IMR-90 (cell line): ENCODE data around the gene PLXNA3. TPM values are rescaled to one million over a fixed set of nuclear protein-coding genes. Genes with fewer than 3 reads are reported as not detected.

ENCODE experiments used
- ATAC-seq: fragments of 200-7000 bp; cut with Tn5 transposase; 2 replicates; pipeline ENCODE4 v1.9.1; 2020; ENCODE audit warnings: low read depth, mild to moderate bottlenecking, moderate library complexity
- BruUV-seq: library from RNA; stranded (reverse); fragments of 400-500 nt; replicated peaks from 2 replicates; lab custom pipeline; 2021; lab: Mats Ljungman, UMichigan
- CTCF ChIA-PET: fragments of 300-600 bp; formaldehyde crosslinking; extraction: SDS; loops from one replicate; lab custom pipeline; 2021; ENCODE audit warnings: antibody characterized with exemption; lab: Yijun Ruan, JAX
- POLR2A ChIA-PET: fragments of 300-600 bp; sonication (Branson Sonifier 250); formaldehyde crosslinking; loops from one replicate; lab custom pipeline; 2022; ENCODE audit warnings: antibody characterized with exemption; ENCODE audit not compliant: unreplicated experiment; lab: Charles Lee
- DNase-seq: peaks from one replicate; pipeline ENCODE4 v3.0.0; 2013
- H2AFZ ChIP-seq: replicated peaks from 2 replicates; pipeline ENCODE3; 2013; ENCODE audit warnings: low read length, mild to moderate bottlenecking; ENCODE audit not compliant: poor library complexity
- H2AK5ac ChIP-seq: 2 replicates; pipeline ENCODE4 v1.6.1; 2013; ENCODE audit warnings: low read depth, low read length, inconsistent platforms
- H2AK9ac ChIP-seq: replicated peaks from 2 replicates; pipeline ENCODE3; 2013; ENCODE audit warnings: mild to moderate bottlenecking, low read depth, low read length, moderate library complexity; ENCODE audit not compliant: poor library complexity
- H2BK120ac ChIP-seq: 2 replicates; pipeline ENCODE4 v1.6.1; 2013; ENCODE audit warnings: low read depth, low read length, inconsistent platforms
- H2BK15ac ChIP-seq: 3 replicates; pipeline ENCODE4 v1.6.1; 2013; ENCODE audit warnings: low read depth, low read length, inconsistent platforms
- H2BK20ac ChIP-seq: 2 replicates; pipeline ENCODE4 v1.6.1; 2013; ENCODE audit warnings: low read depth, mild to moderate bottlenecking, inconsistent platforms, low read length, moderate library complexity
- H2BK5ac ChIP-seq: 2 replicates; pipeline ENCODE4 v1.6.1; 2013; ENCODE audit warnings: mild to moderate bottlenecking, low read depth, low read length, inconsistent platforms; ENCODE audit not compliant: poor library complexity, severe bottlenecking
- H3K14ac ChIP-seq: replicated peaks from 2 replicates; pipeline ENCODE4 v1.6.1; 2013; ENCODE audit warnings: low read depth, low read length, inconsistent platforms
- H3K18ac ChIP-seq: 2 replicates; pipeline ENCODE4 v1.6.1; 2013; ENCODE audit warnings: low read depth, low read length, control low read depth
- H3K23ac ChIP-seq: 2 replicates; pipeline ENCODE4 v1.6.1; 2013; ENCODE audit warnings: low read depth, low read length, inconsistent platforms
- H3K27ac ChIP-seq: 2 replicates; pipeline ENCODE4 v1.5.1; 2013; ENCODE audit warnings: mild to moderate bottlenecking, control low read depth, low read length; ENCODE audit not compliant: insufficient read depth
- H3K27me3 ChIP-seq: 2 replicates; pipeline ENCODE4 v1.6.1; 2013; ENCODE audit warnings: low read length; ENCODE audit not compliant: control insufficient read depth, insufficient read depth
- H3K36me3 ChIP-seq: 2 replicates; pipeline ENCODE4 v1.6.1; 2013; ENCODE audit warnings: low read length, mixed read lengths; ENCODE audit not compliant: control insufficient read depth, insufficient read depth
- H3K4ac ChIP-seq: 2 replicates; pipeline ENCODE4 v1.6.1; 2013; ENCODE audit warnings: low read depth, low read length, inconsistent platforms
- H3K4me1 ChIP-seq: 2 replicates; pipeline ENCODE4 v1.6.1; 2013; ENCODE audit warnings: low read length, mixed read lengths; ENCODE audit not compliant: control insufficient read depth, insufficient read depth
- H3K4me2 ChIP-seq: 2 replicates; pipeline ENCODE4 v1.6.1; 2013; ENCODE audit warnings: low read depth, mild to moderate bottlenecking, control low read depth, low read length, moderate library complexity
- H3K4me3 ChIP-seq: 2 replicates; pipeline ENCODE4 v1.5.1; 2013; ENCODE audit warnings: low read depth, mild to moderate bottlenecking, control low read depth, low read length, moderate library complexity; ENCODE audit not compliant: insufficient read depth
- H3K56ac ChIP-seq: 2 replicates; pipeline ENCODE4 v1.6.1; 2013; ENCODE audit warnings: low read length, inconsistent platforms; ENCODE audit not compliant: insufficient read depth; ENCODE audit errors: extremely low read depth
- H3K79me1 ChIP-seq, 2 experiments: 2 replicates each; pipeline ENCODE4 v1.6.1; 2013; ENCODE audit warnings: low read length in 2 of 2, inconsistent platforms in 1 of 2, low read depth in 1 of 2
- H3K9ac ChIP-seq: 2 replicates; pipeline ENCODE4 v1.6.1; 2013; ENCODE audit warnings: low read depth, low read length, control low read depth
- H3K9me1 ChIP-seq: 2 replicates; pipeline ENCODE4 v1.6.1; 2013; ENCODE audit warnings: low read length, inconsistent platforms; ENCODE audit not compliant: insufficient read depth
- H3K9me3 ChIP-seq: 2 replicates; pipeline ENCODE4 v1.6.1; 2013; ENCODE audit warnings: low read length; ENCODE audit not compliant: control insufficient read depth, insufficient read depth
- H4K20me1 ChIP-seq: 2 replicates; pipeline ENCODE4 v1.6.1; 2013; ENCODE audit warnings: low read length, inconsistent platforms; ENCODE audit not compliant: insufficient read depth
- H4K5ac ChIP-seq: 2 replicates; pipeline ENCODE4 v1.6.1; 2013; ENCODE audit warnings: mild to moderate bottlenecking, low read depth, low read length, control low read depth
- H4K8ac ChIP-seq, 2 experiments: 2 replicates each; pipeline ENCODE4 v1.6.1; 2013; ENCODE audit warnings: low read depth in 2 of 2, low read length in 2 of 2, control low read depth in 1 of 2, inconsistent platforms in 1 of 2
- H4K91ac ChIP-seq: 2 replicates; pipeline ENCODE4 v1.6.1; 2013; ENCODE audit warnings: low read depth, low read length, inconsistent platforms; ENCODE audit not compliant: insufficient read depth
- CEBPB ChIP-seq: IDR thresholded peaks from 2 replicates; pipeline ENCODE4 v1.6.1; 2012; ENCODE audit warnings: low read depth, low read length, improper control_type of control experiment
- MAFK ChIP-seq: IDR thresholded peaks from 2 replicates; pipeline ENCODE4 v1.6.1; 2012; ENCODE audit warnings: low read depth, low read length, improper control_type of control experiment
- MXI1 ChIP-seq: IDR thresholded peaks from 2 replicates; pipeline ENCODE4 v1.6.1; 2012; ENCODE audit warnings: low read depth, mild to moderate bottlenecking, low read length, moderate library complexity, borderline replicate concordance
- NFE2L2 ChIP-seq: fragments of 150-350 bp; IDR thresholded peaks from 2 replicates; pipeline ENCODE4 v1.6.1; 2016; ENCODE audit warnings: low read depth, mild to moderate bottlenecking, low read length
- POLR2A ChIP-seq: IDR thresholded peaks from 2 replicates; pipeline ENCODE4 v1.6.1; 2012; ENCODE audit warnings: mild to moderate bottlenecking, low read depth, low read length
- RCOR1 ChIP-seq: IDR thresholded peaks from 2 replicates; pipeline ENCODE4 v1.6.1; 2012; ENCODE audit warnings: mild to moderate bottlenecking, low read length, improper control_type of control experiment; ENCODE audit not compliant: insufficient replicate concordance
- RFX5 ChIP-seq: IDR thresholded peaks from 2 replicates; pipeline ENCODE4 v1.8.0; 2012; ENCODE audit warnings: low read depth, mild to moderate bottlenecking, low read length, moderate library complexity
- SMC3 ChIP-seq: fragments of 150-350 bp; IDR thresholded peaks from 2 replicates; pipeline ENCODE4 v1.6.1; 2016; ENCODE audit warnings: low read depth, mild to moderate bottlenecking, antibody characterized with exemption, low read length, moderate library complexity
- WGBS, 2 experiments: methylation state at CpG; one replicate each; pipeline versions ENCODE4 v1.1.5 to v1.1.7; 2013; ENCODE audit warnings: missing lambda C conversion rate in 2 of 2; ENCODE audit not compliant: insufficient read length in 1 of 2; ENCODE audit errors: extremely low coverage in 2 of 2; 5-methylcytosine and 5-hydroxymethylcytosine counted together
- dilution Hi-C: fragments of 300-500 bp; cut with HindIII; formaldehyde crosslinking; loops from one replicate; pipeline ENCODE4 v1.14.3; 2018; ENCODE audit warnings: low sequenced_read_pairs; ENCODE audit not compliant: unreplicated experiment
- in situ Hi-C: fragments of 300-500 bp; cut with MboI; formaldehyde crosslinking; loops from 3 replicates; pipeline ENCODE4 v1.14.3; 2019; ENCODE audit warnings: low sequenced_read_pairs, inconsistent platforms, mixed read lengths
- intact Hi-C: fragments of 100-400 bp; cut with micrococcal nuclease; formaldehyde crosslinking; loops from 2 replicates; pipeline ENCODE4 v1.10.0; 2022
- polyA plus RNA-seq, 3 experiments: library from polyadenylated mRNA; depleted of rRNA; stranded (reverse); fragments of >200 nt; gene quantifications; 2 replicates each; pipeline ENCODE4 v1.2.3, GENCODE V29; 2012; ENCODE audit warnings: low replicate concordance in 1 of 3
- total RNA-seq: library from RNA; depleted of rRNA; stranded (reverse); fragments of >200 nt; gene quantifications from 2 replicates; pipeline ENCODE4 v1.2.3, GENCODE V29; 2012

PLXNA3 gene
- total and polyA plus RNA-seq, 2 of the 4 experiments (the other 2 are of a cell fraction), result 4.3 to 111 TPM

DNA sequence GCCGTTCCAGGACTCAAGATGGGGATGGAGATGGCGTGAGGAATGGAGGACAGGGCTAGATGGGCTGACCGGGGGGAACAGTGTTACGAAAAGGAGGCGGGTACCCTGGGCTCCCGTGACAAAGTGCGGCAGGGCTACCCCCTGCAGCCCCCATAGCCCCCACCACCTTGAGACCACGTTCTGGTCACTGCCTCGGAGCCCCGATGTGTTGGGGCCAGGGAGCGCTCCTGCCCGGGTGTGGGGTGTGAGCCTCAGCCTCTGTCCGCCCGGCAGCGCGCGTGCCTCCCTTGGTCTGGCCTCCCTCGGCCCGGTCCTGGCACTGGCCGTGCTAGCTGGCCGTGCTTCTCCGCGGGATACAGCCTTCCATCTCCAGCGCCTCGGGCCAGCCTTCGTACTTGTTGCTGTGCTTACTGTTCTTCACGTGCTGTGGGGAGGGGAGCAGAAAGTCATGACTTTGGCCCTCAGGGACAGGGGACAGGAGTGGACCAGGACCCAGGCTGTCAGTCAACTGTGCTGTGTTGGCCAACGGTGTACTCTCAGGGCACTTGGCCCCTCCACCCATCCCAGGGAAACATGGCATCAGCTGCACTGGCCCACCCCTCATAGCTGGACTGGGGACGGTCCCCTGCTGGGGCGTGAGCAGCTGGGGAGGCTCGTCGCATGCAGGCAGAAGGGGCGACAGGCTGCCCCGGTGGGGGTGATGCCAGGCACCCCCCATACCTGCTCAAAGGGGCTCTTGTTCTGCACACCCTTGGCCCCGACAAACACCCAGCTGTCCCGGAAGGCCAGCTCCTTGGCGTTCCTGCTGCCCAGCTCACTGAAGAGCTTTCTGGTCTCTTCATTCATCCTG lies 48.6 kb downstream of the PLXNA3 start:
- peaks cover 2% of the 10 kb centered on the region; the same call in 1 of the 2 replicates for H3K4me1 ChIP-seq
- WGBS, 2 experiments, result 97% methylated on average over 9 of the region's 37 CpGs; no CpG with 5 or more reads in 1 of the 2 experiments
- peaks cover 10% of the 10 kb centered on the region; the same call in 1 of the 2 replicates for H3K36me3 ChIP-seq
- no peaks in the 10 kb centered on the region; a peak in 1 of 4 replicates for H3K79me1 ChIP-seq
- H3K4me3 ChIP-seq, result no peak overlapping the region
- BruUV-seq, result no TSS peak
- H3K56ac ChIP-seq, result no peak overlapping the region
- no peak overlapping the region for H3K18ac ChIP-seq
- H3K9me1 ChIP-seq, result peaks cover 4% of the 10 kb centered on the region; the same call in 1 of the 2 replicates
- no peak overlapping the region for H2AK5ac ChIP-seq
- no peak for ATAC-seq
- H2BK5ac ChIP-seq, result no peak overlapping the region
- H4K8ac ChIP-seq, result no peak overlapping the region
- TF ChIP-seq SMC3, result no peak
- TF ChIP-seq RCOR1, result no peak
- TF ChIP-seq POLR2A, result no peak
- no peak for TF ChIP-seq MXI1
- TF ChIP-seq NFE2L2, result no peak
- TF ChIP-seq MAFK, result no peak
- TF ChIP-seq CEBPB, result no peak
- TF ChIP-seq RFX5, result no peak
- H2BK120ac ChIP-seq, result no peak overlapping the region
- no peak overlapping the region for H3K27ac ChIP-seq
- H4K20me1 ChIP-seq, result no peaks in the 10 kb centered on the region
- CTCF ChIA-PET, result no interaction called here
- H2BK20ac ChIP-seq, result no peak overlapping the region
- no peak overlapping the region for H3K9ac ChIP-seq
- dilution Hi-C loops (no loop called here), in situ Hi-C loops (no loop called here), intact Hi-C loops (no loop called here)
- no peaks in the 10 kb centered on the region for H3K27me3 ChIP-seq
- H2AK9ac ChIP-seq, result no peak overlapping the region
- no peak overlapping the region for H3K14ac ChIP-seq
- no peak overlapping the region for H2BK15ac ChIP-seq
- no peak overlapping the region for H3K4ac ChIP-seq
- no peak overlapping the region for H3K23ac ChIP-seq
- H2AFZ ChIP-seq, result peak overlapping the region; percentile 21
- DNase-seq, result no peak
- no peak overlapping the region for H3K4me2 ChIP-seq
- H4K5ac ChIP-seq, result no peak overlapping the region
- H4K91ac ChIP-seq, result no peak overlapping the region
- H3K9me3 ChIP-seq, result peaks cover 5% of the 10 kb centered on the region; the same call in 1 of the 2 replicates
- POLR2A ChIA-PET, result no interaction called here
